Muscle of leg (tissue), 11 donors: ENCODE measurements around the gene PSEN2. TPM values are rescaled to one million over a fixed set of nuclear protein-coding genes. Genes with fewer than 3 reads are reported as not detected.
A peak's percentile ranks its signal among the peaks of the same experiment; 100 is the strongest.
"Not testable (repeated sequence)": the region's sequence is repeated elsewhere in the genome, so short reads cannot be mapped to it uniquely, and the experiment has no call there.

Experiments used
- DNase-seq: peaks from one replicate; pipeline ENCODE4 v3.0.0; 2013
- H3K27ac ChIP-seq: one replicate; pipeline ENCODE4 v1.5.1; 2013; ENCODE audit warnings: mild to moderate bottlenecking, low read length, control low read depth
- H3K27me3 ChIP-seq: one replicate; pipeline ENCODE4 v1.6.1; 2013; ENCODE audit warnings: low read length; ENCODE audit not compliant: control insufficient read depth, insufficient read depth
- H3K36me3 ChIP-seq: one replicate; pipeline ENCODE4 v1.6.1; 2013; ENCODE audit warnings: low read length; ENCODE audit not compliant: control insufficient read depth, insufficient read depth
- H3K4me1 ChIP-seq: one replicate; pipeline ENCODE4 v1.6.1; 2013; ENCODE audit warnings: low read length; ENCODE audit not compliant: control insufficient read depth, insufficient read depth
- H3K4me3 ChIP-seq: one replicate; pipeline ENCODE4 v1.5.1; 2013; ENCODE audit warnings: low read length, control low read depth
- H3K9me3 ChIP-seq: replicated peaks from 2 replicates; pipeline ENCODE4 v1.6.1; 2013; ENCODE audit warnings: low read depth, low read length; ENCODE audit not compliant: control insufficient read depth
- WGBS: methylation state at CpG from one replicate; pipeline ENCODE4 v1.1.5; 2013; ENCODE audit warnings: missing lambda C conversion rate; ENCODE audit not compliant: insufficient coverage; 5-methylcytosine and 5-hydroxymethylcytosine counted together
- polyA plus RNA-seq, 8 donors: library from polyadenylated mRNA; unstranded; fragments of 120-200 nt; gene quantifications; one replicate each; pipeline versions ENCODE4 v1.2.1 to v1.2.3, GENCODE V29; 2013; ENCODE audit warnings: inconsistent platforms in 1 of 8, low replicate concordance in 1 of 8; ENCODE audit not compliant: insufficient read length in 8 of 8, insufficient read depth in 1 of 8
- total RNA-seq: library from RNA; stranded (reverse); fragments of 120-200 nt; gene quantifications from one replicate; pipeline ENCODE4 v1.2.4, GENCODE V29; 2013

The PSEN2 gene
- total and polyA plus RNA-seq, 9 donors = 67.7 to 142 (median 108) TPM

DNA sequence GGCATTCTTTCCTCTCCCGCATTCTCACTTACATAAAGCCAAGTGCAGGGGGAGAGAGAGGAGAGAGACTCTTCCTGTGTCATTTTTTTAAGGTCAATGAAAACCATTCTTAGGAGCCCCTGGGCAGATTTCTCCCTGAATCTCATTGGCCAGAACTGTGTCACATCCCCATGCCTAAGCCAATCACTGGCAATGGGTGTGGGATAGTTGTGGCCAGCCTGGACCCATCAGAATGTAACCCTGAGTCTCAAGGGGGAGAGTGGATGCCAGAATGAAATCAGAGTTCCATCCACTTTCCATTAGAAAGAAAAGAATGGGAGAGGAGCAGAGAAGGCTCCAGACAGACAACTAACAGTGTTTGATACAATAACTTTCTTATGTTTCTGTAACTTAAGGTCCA is 38.5 kb downstream of the PSEN2 start:
- no peaks in the 10 kb centered on the region for H3K9me3 ChIP-seq
- H3K4me1 ChIP-seq = peaks cover 6% of the 10 kb centered on the region
- no peak overlapping the region for H3K4me3 ChIP-seq
- H3K27ac ChIP-seq = no peak overlapping the region
- no peaks in the 10 kb centered on the region for H3K27me3 ChIP-seq
- peaks cover 21% of the 10 kb centered on the region for H3K36me3 ChIP-seq
- WGBS = no CpG with 5 or more reads among the region's 1 CpG
- peak; percentile 33 for DNase-seq

DNA sequence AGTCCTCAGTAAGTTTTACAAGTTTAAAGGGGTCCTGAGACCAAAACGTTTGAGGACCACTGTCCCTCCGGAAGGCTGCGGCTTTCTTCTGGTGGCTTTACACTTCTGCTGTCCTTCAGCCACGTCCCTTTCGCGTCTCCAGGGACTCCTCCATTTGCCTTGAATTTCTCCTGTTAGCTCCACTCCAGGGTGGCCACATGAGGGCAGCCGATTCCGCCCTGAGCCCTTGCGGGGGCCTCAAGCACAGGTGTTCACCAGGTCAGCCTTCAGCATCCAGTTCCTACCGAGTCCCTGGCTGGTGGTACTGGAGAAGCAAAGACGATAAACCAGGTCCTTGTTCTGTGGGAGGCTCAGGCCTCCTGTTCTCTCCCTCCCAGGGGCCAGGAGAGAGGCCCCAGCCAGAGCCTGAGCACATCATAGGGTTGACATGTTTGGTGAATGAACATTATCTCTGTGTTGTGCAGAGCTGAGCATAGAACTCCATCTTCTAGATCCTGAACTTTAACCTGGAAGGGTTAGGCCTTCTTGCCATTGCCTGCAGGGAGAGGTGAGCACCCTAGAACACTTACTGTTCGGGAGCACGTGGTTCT is 42.3 kb downstream of the PSEN2 start:
- H3K27ac ChIP-seq = no peak overlapping the region
- H3K4me1 ChIP-seq = no peaks in the 10 kb centered on the region
- no peaks in the 10 kb centered on the region for H3K27me3 ChIP-seq
- WGBS = 26% methylated on average over 6 of the region's 13 CpGs
- H3K4me3 ChIP-seq = no peak overlapping the region
- no peaks in the 10 kb centered on the region for H3K9me3 ChIP-seq
- H3K36me3 ChIP-seq = peaks cover 16% of the 10 kb centered on the region
- DNase-seq = peak; percentile 36

DNA sequence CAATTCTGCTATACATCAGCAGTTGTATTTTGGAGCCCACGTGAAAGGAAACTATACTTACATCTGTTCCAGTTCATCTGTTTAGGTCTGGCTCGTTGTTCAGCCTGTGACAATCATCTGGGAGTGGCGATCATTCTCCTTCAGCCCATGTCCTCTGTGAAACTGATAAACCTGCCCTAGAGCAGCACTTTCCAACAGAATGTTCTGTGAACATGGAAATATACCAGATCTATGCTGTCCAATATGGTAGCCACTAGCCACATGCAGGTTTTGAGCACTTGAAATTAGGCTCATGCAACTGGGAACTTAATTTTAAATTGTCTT is 45.2 kb downstream of the PSEN2 start:
- no peaks in the 10 kb centered on the region for H3K27me3 ChIP-seq
- H3K9me3 ChIP-seq = no peaks in the 10 kb centered on the region
- H3K4me3 ChIP-seq = no peak overlapping the region
- no peak for DNase-seq
- peaks cover 3% of the 10 kb centered on the region for H3K4me1 ChIP-seq
- peaks cover 13% of the 10 kb centered on the region for H3K36me3 ChIP-seq
- 44% methylated on average over 1 of the region's 3 CpGs for WGBS
- H3K27ac ChIP-seq = no peak overlapping the region

DNA sequence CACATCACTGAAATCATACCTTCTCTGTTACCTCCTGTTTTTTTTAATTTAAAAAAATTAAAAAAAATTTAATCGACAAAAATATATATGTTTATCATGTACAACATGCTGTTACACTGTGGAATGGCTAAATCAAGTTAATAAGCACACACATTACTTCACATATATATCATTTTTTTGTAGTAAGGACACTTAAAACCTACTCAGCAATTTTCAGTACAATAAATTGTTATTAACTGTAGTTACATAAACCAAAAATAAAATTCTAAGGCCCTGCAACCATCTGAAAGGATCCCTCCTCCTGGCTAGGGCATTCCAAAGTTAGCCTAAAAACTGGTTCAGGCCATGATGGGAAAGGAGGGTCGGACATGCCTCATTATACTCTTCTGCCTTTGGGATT is 46.1 kb downstream of the PSEN2 start:
- WGBS = no CpG with 5 or more reads among the region's 2 CpGs
- H3K27ac ChIP-seq = no peak overlapping the region

DNA sequence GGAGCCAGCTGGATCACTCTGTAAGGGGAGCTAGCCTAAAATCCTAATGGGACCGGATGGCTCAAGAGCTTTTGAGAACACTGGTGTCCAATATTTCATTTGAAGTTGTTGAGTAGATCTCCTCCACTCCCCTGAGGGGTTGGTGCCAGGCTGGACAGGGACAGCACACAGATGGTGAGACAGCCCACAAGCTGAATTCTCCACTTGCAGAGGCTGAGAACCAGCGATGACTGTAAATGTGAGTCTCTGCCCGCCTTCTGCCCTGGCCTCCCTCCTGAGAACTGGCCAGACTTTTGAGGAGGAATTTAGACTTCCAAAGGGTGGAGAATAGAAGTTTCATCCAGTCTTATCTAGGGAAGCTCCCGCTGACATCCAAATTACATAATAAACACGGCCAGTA is 49.2 kb downstream of the PSEN2 start:
- H3K36me3 ChIP-seq = peaks cover 4% of the 10 kb centered on the region
- no peak for DNase-seq
- H3K4me1 ChIP-seq = peaks cover 3% of the 10 kb centered on the region
- no peaks in the 10 kb centered on the region for H3K27me3 ChIP-seq
- no peak overlapping the region for H3K27ac ChIP-seq
- H3K4me3 ChIP-seq = no peak overlapping the region
- 100% methylated on average over 1 of the region's 5 CpGs for WGBS
- no peaks in the 10 kb centered on the region for H3K9me3 ChIP-seq

More for the DNA sequence above, 46.1 kb downstream of the PSEN2 start:
- no peaks in the 10 kb centered on the region for H3K27me3 ChIP-seq
- peaks cover 11% of the 10 kb centered on the region for H3K36me3 ChIP-seq
- H3K4me3 ChIP-seq = no peak overlapping the region
- H3K4me1 ChIP-seq = peaks cover 3% of the 10 kb centered on the region
- no peak for DNase-seq
- no peaks in the 10 kb centered on the region for H3K9me3 ChIP-seq

DNA sequence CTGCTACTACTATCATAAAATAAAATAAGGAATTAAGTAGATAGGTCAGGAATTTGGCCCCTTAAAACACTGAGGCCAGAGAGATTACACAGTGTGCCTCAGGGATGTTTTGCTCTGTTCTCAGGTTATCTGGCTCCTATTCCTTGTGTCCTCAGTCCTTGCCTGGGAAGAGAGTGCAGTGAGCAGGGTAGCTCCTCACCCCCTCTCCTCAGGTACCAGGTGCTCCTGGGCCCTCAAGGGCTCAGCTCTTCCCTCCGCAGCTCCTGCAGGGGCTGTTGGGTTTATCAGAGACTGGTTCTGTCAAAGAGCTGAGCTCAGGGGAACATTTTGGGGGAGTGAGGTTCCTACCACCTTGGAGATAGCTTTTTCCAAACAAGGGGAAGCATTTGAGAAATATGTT is 49.6 kb downstream of the PSEN2 start:
- WGBS = no CpG with 5 or more reads among the region's 1 CpG
- DNase-seq = no peak
- H3K27me3 ChIP-seq = no peaks in the 10 kb centered on the region
- H3K9me3 ChIP-seq = no peaks in the 10 kb centered on the region
- H3K4me1 ChIP-seq = peaks cover 3% of the 10 kb centered on the region
- H3K27ac ChIP-seq = peak overlapping the region; percentile 20
- no peak overlapping the region for H3K4me3 ChIP-seq
- peaks cover 4% of the 10 kb centered on the region for H3K36me3 ChIP-seq

DNA sequence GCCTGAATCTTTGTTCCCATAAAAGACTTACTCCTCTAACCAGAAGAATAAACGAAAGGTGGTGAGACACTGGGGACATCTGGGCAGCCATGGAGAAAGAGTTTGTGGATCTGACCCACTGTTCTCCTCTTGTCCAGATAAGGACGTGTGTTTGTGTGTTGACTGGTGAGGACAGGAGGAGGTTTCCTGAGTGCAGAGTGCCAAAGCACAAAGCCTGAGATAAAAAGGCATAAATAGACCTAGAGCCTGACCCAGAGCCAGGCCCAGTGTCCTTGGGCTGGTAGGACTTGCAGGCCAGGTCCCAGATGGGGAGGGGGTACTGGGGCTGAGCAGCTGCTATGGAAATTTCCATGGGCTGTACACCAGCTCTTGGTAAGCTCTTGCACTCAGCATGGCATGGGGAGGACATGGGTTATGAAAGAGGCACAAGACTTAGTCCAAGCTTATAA is 50.1 kb downstream of the PSEN2 start:
- H3K27ac ChIP-seq = no peak overlapping the region
- no peak for DNase-seq

DNA sequence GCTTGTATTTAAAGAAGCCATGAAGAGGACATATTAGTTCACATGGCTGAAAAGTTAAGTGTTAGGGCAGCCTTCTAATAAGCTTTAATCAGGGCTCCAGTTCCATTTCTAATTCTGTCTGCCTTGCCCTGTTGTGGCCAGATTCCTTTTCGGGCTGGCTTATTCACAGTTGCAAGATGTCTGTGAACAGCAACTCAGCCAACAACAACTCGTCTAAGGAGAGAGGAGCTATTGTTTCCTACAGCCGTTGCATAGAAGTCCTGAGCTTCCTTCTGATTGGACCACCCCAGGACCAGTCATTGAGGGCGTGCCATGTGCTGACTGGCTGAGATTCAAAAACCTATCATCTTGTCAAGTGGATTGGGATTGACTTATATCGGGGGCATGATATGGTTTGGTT is 51.1 kb downstream of the PSEN2 start:
- H3K27me3 ChIP-seq = no peaks in the 10 kb centered on the region
- no peak overlapping the region for H3K27ac ChIP-seq
- DNase-seq = no peak
- 100% methylated on average over 1 of the region's 5 CpGs for WGBS
- peaks cover 4% of the 10 kb centered on the region for H3K36me3 ChIP-seq
- H3K4me3 ChIP-seq = no peak overlapping the region
- H3K4me1 ChIP-seq = peaks cover 3% of the 10 kb centered on the region
- H3K9me3 ChIP-seq = no peaks in the 10 kb centered on the region

More for the DNA sequence above, 50.1 kb downstream of the PSEN2 start:
- peaks cover 3% of the 10 kb centered on the region for H3K4me1 ChIP-seq
- H3K4me3 ChIP-seq = no peak overlapping the region
- no peaks in the 10 kb centered on the region for H3K9me3 ChIP-seq
- WGBS = no CpG with 5 or more reads among the region's 2 CpGs
- no peaks in the 10 kb centered on the region for H3K27me3 ChIP-seq
- H3K36me3 ChIP-seq = peaks cover 4% of the 10 kb centered on the region

DNA sequence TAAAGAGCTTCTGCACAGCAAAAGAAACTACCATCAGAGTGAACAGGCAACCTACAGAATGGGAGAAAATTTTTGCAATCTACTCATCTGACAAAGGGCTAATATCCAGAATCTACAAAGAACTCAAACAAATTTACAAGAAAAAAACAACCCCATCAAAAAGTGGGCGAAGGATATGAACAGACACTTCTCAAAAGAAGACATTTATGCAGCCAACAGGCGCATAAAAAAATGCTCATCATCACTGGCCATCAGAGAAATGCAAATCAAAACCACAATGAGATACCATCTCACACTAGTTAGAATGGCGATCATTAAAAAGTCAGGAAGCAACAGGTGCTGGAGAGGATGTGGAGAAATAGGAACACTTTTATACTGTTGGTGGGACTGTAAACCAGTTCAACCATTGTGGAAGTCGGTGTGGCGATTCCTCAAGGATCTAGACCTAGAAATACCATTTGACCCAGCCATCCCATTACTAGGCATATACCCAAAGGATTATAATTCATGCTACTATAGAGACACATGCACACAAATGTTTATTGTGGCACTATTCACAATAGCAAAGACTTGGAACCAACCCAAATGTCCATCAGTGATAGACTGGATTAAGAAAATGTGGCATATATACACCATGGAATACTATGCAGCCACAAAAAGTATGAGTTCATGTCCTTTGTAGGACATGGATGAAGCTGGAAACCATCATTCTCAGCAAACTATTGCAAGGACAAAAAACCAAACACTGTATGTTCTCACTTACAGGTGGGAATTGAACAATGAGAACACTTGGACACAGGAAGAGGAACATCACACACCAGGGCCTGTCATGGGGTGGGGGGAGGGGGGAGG is 59.1 kb downstream of the PSEN2 start:
- H3K27me3 ChIP-seq, H3K27ac ChIP-seq, H3K4me3 ChIP-seq, DNase-seq, H3K4me1 ChIP-seq, H3K36me3 ChIP-seq, H3K9me3 ChIP-seq: not testable (repeated sequence)
- no CpG with 5 or more reads among the region's 5 CpGs for WGBS

DNA sequence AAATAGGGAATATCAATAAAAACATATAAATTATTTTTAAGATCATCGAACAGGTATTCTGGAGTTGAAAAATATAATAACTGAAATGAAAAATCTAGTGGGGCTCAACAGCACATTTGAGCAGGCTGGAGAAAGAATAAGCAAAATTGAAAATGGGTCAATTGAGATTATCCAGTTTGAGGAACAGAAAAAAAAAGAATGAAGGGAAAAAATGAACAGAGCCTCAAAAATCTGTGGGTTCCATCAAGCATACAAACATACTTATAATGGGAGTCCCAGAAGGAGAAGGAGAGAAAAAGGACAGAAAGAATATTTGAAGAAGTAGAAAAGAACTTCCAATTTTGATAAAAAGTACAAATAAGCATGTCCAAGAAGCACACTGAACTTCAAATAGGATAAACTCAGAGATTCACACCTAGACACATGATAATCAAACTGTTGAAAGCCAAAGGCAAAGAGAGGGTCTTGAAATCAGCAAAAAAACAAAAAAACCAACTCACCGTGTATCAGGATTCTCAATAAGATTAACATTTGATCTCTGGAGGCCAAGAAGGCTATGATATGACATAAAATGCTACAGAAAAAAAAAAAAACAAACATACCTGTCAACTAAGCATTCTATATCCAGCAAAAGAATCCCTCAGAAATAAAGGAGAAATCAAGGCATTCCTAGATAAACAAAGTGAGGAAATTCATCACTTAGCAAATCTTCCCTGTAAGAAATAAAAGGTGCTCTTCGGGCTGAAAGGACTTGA is 64.2 kb downstream of the PSEN2 start:
- WGBS = no CpG with 5 or more reads among the region's 3 CpGs
- no peak for DNase-seq
- H3K4me3 ChIP-seq = no peak overlapping the region
- no peaks in the 10 kb centered on the region for H3K27me3 ChIP-seq
- peaks cover 12% of the 10 kb centered on the region for H3K9me3 ChIP-seq
- no peak overlapping the region for H3K27ac ChIP-seq
- no peaks in the 10 kb centered on the region for H3K36me3 ChIP-seq
- peaks cover 4% of the 10 kb centered on the region for H3K4me1 ChIP-seq
